ENCODE data around the gene PSG4. TPM values are rescaled to one million over a fixed set of nuclear protein-coding genes. Genes with fewer than 3 reads are reported as not detected.
"Not testable (repeated sequence)": the region's sequence is repeated elsewhere in the genome, so short reads cannot be mapped to it uniquely, and the experiment has no call there.

The PSG4 gene
- total RNA-seq, 4 donors from 2014 or later: not detected

GRCh38 chr19:43198686-43199419, 6.6 kb downstream of the PSG4 start:
- H3K27ac ChIP-seq; H3K4me3 ChIP-seq (replicated peaks in 1 of 3); intact Hi-C loops (cut with DNase I); H3K27me3 ChIP-seq; H3K36me3 ChIP-seq; H3K4me1 ChIP-seq; DNase-seq; H3K9me3 ChIP-seq: not testable (repeated sequence)
- 57 to 59% methylated on average over 4 to 5 of the region's 5 CpGs for WGBS, 2 donors

GRCh38 chr19:43197666-43198397, 7.6 kb downstream of the PSG4 start:
- H3K4me3 ChIP-seq (replicated peaks in 1 of 3); H3K4me1 ChIP-seq; H3K27ac ChIP-seq; H3K9me3 ChIP-seq; H3K36me3 ChIP-seq; intact Hi-C loops (cut with DNase I); H3K27me3 ChIP-seq; DNase-seq: not testable (repeated sequence)
- 86 to 100% methylated on average over 2 of the region's 7 CpGs for WGBS, 2 donors

DNA sequence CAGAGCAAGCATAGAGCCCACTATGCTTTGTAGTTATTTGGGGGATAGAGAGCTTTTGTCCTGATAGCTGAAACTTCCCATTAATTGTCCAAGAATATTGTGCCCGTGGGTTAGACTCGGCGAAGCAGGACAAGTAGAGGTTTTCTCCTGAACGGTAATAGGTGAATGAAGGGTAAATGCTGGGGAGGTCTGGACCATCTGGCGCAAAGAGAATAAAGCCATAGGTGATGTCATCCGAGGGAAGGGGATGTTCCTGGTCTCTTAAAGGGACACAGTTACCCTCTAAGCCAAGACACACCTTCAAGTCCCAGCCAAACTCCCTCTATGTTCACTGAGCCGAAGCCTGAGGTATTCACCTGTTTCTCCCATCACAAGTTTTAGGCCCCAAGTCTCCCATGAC, 11.0 kb downstream of the PSG4 start:
- intact Hi-C loops (cut with DNase I); H3K36me3 ChIP-seq: not testable (repeated sequence)
- 79 to 85% methylated on average over 7 of the region's 7 CpGs for WGBS, 2 donors

GRCh38 chr19:43192381-43193155, 12.9 kb downstream of the PSG4 start:
- H3K27ac ChIP-seq; H3K4me3 ChIP-seq (replicated peaks in 1 of 3); H3K4me1 ChIP-seq; DNase-seq; H3K9me3 ChIP-seq; intact Hi-C loops (cut with DNase I); H3K36me3 ChIP-seq; H3K27me3 ChIP-seq: not testable (repeated sequence)
- 65 to 66% methylated on average over 4 of the region's 4 CpGs for WGBS, 2 donors

More for the DNA sequence above, 11.0 kb downstream of the PSG4 start:
- H3K27me3 ChIP-seq; DNase-seq; H3K27ac ChIP-seq; H3K4me3 ChIP-seq (replicated peaks in 1 of 3); H3K9me3 ChIP-seq; H3K4me1 ChIP-seq: not testable (repeated sequence)

DNA sequence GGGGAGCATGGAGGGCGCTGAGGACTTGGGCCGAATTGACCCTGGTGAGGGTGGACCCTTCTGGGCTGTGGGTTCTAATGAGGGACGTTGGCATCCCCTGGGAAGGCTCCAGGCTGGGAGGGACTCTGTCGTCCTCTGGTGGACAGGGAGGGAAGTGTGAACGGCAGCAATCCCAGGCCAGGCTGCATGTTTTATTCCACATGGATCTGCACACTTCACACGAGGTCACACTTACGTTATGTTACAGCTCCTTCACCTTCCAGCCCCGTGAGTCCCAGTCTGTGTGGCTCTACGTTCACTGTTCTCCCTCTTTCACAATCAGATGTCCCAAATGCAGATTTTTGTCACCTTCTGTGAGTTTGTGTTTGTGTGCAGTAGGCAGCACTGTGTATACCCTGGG, 17.3 kb downstream of the PSG4 start:
- 57 to 70% methylated on average over 8 to 9 of the region's 9 CpGs for WGBS, 2 donors
- H3K4me3 ChIP-seq (replicated peaks in 1 of 3); H3K36me3 ChIP-seq; H3K4me1 ChIP-seq; DNase-seq; intact Hi-C loops (cut with DNase I); H3K27me3 ChIP-seq; H3K9me3 ChIP-seq; H3K27ac ChIP-seq: not testable (repeated sequence)

DNA sequence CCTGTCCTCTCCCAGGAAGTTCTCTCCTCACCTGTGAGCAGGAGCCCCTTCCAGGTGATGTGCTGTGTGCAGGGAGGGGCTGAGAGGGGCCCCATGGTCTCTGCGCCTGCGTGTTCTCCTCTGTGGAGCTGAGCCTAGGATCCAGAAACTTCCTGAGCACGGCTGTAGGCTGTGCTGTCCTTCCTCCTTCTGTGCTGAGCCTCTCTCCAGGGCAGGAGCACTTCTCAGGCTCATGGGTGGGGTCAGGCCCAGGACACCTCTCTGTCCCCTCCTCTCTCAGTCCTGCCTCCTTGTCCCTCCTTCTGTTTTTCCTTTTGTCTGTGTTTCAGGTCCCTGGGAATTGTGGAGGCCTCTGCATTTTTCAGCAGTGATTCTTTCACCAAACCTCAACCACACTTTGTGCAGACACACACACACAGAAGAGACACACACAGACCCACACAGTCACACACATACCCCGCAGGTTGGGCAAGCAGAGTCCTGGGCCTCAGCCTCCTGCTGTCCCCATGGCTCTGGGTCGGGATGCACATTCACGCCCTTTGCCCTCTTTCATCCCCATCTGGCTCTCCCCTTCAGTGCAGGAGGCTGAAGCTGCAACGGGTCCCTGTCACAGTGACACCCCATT, 19.0 kb downstream of the PSG4 start, which contains the start of gene PSG5:
PSG5 (minus strand) TSS at position 226 of the 625 bp plus-strand sequence; CDS start at position 95, 131 bp downstream.
- intact Hi-C loops (cut with DNase I); H3K4me3 ChIP-seq (replicated peaks in 1 of 3); H3K27ac ChIP-seq; H3K4me1 ChIP-seq; H3K36me3 ChIP-seq; H3K9me3 ChIP-seq; H3K27me3 ChIP-seq; DNase-seq: not testable (repeated sequence)
- WGBS, 2 donors: 63 to 69% methylated on average over 7 of the region's 7 CpGs

DNA sequence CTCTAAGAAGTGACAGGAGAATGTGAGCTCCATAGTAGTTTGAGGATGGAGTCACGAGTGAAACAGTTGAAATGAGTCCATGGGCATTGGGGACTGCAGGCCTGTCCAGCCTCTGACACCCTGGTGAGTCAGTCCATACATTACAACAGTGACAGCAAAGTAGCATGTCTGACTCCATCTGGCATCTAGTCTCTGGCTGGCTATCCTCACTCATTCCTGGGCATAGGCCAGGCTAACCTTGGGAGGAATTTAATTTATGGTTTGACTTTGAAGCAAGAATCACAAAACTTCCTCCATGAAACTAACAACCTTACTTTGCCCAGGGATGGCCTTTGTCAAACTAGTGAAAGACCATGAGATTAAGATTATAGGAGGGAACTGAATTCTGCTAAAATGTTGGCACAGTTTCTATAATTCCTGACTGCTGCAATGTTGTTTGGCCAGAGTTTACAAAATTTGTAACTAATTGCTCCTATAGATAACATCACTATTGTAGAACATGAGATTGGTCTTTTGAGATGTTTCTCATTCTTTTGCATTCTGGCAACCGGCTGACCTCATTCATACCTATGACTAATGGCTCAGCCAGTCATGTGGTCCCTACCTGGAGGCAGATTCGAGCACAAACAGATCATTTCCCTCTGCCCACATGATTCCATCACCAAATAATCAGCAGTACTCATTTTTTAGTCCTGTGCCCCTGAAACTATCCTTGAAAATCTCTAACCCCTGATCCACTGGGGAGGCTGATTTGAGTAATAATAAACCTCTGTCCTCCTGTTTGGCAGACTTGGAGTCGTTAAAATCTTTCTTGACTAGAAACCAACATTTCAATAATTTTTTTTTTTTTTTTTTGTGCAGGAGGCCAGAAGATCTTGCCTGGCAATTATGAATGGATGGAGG, 23.3 kb downstream of the PSG4 start:
- H3K4me1 ChIP-seq; H3K36me3 ChIP-seq; DNase-seq; H3K27ac ChIP-seq; intact Hi-C loops (cut with DNase I); H3K9me3 ChIP-seq; H3K4me3 ChIP-seq (replicated peaks in 1 of 3); H3K27me3 ChIP-seq: not testable (repeated sequence)
- 55 to 75% methylated on average over 4 of the region's 4 CpGs for WGBS, 2 donors

DNA sequence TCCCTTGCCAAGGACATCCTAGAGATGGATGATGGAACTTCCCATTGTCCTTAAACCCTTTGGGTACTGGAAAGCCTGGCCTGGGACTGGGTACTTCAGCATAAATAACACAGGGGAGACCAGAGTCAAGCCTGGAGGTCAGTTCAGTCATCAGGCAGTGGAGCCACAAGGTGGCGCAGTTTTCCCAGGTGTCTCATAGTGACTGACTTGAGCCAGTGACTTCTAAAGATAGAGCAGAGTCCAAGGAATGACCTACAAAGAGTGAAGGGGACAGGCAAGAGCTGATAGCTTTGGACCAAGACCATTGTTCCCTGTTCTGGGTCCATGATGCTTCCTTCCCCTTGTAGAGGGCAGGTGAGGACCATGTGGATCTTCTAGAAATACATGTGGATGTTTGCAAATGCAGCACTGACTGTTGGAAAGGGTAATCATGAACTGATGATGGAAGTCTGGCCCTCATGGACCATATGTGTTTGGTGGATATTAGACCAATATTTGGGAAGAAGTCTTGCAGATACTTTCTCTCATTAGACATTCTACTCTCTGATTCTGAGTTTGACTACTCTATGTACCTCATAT, 25.8 kb downstream of the PSG4 start:
- H3K36me3 ChIP-seq; H3K4me3 ChIP-seq (replicated peaks in 1 of 3); intact Hi-C loops (cut with DNase I); H3K27me3 ChIP-seq; H3K27ac ChIP-seq; H3K4me1 ChIP-seq; H3K9me3 ChIP-seq; DNase-seq: not testable (repeated sequence)
- WGBS, 2 donors: 10% methylated on average over 1 of the region's 1 CpG; no CpG with 5 or more reads in 1 of the 2 donors

DNA sequence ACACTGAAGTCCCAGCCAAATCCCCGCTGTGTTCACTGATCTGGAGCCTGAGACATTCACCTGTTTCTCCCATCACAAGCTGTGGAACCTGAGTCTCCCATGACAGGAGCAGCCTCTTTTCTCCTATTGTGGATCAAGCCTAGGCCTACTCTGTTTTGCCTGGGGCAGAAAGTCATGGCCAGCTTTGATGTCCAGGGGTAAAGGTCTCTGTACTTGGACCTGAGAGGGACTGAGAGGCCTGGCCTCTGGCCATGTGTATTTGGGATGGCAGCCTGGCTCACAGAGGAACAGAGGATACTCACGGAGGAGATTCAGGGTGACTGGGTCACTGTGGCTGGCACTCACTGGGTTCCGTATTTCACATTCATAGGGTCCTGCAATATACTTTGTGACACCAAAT, 26.9 kb downstream of the PSG4 start:
- DNase-seq; intact Hi-C loops (cut with DNase I); H3K4me3 ChIP-seq (replicated peaks in 1 of 3); H3K27me3 ChIP-seq; H3K36me3 ChIP-seq; H3K9me3 ChIP-seq; H3K27ac ChIP-seq; H3K4me1 ChIP-seq: not testable (repeated sequence)
- WGBS, 2 donors: 100% methylated on average over 1 to 2 of the region's 3 CpGs

GRCh38 chr19:43165906-43166305, 39.5 kb downstream of the PSG4 start:
- H3K9me3 ChIP-seq; H3K27ac ChIP-seq; H3K4me1 ChIP-seq; intact Hi-C loops (cut with DNase I); H3K27me3 ChIP-seq; H3K36me3 ChIP-seq; DNase-seq; H3K4me3 ChIP-seq (replicated peaks in 1 of 3): not testable (repeated sequence)
- 71 to 76% methylated on average over 3 of the region's 3 CpGs for WGBS, 2 donors

- H3K27ac ChIP-seq; H3K27me3 ChIP-seq; intact Hi-C loops (cut with DNase I); H3K4me1 ChIP-seq; H3K9me3 ChIP-seq; H3K36me3 ChIP-seq; DNase-seq; H3K4me3 ChIP-seq (replicated peaks in 1 of 3): not testable (repeated sequence)
- 59 to 75% methylated on average over 3 of the region's 3 CpGs for WGBS, 2 donors
These were observed 42.3 kb downstream of the PSG4 start for GRCh38 chr19:43163135-43163534.
